Ectodermal cell (in vitro differentiated cells): ENCODE measurements around the gene RNF169.
"Not testable (repeated sequence)": the region's sequence is repeated elsewhere in the genome, so short reads cannot be mapped to it uniquely, and the experiment has no call there.

Experiments used
- H3K27ac ChIP-seq: 2 replicates; pipeline ENCODE4 v1.7.0; 2013; ENCODE audit warnings: mild to moderate bottlenecking, low read depth, low read length; ENCODE audit not compliant: insufficient read depth, poor library complexity, severe bottlenecking
- H3K27me3 ChIP-seq: 2 replicates; pipeline ENCODE4 v1.7.0; 2013; ENCODE audit warnings: mild to moderate bottlenecking, low read length; ENCODE audit not compliant: insufficient read depth, control insufficient read depth, poor library complexity, severe bottlenecking
- H3K36me3 ChIP-seq: one replicate; pipeline ENCODE4 v1.7.0; 2013; ENCODE audit warnings: low read length; ENCODE audit not compliant: control insufficient read depth, insufficient read depth
- H3K4me1 ChIP-seq: one replicate; pipeline ENCODE4 v1.7.0; 2013; ENCODE audit warnings: low read length; ENCODE audit not compliant: control insufficient read depth, insufficient read depth
- H3K4me3 ChIP-seq: 2 replicates; pipeline ENCODE4 v1.7.0; 2013; ENCODE audit warnings: low read depth, low read length, control low read depth; ENCODE audit not compliant: insufficient read depth
- H3K9me3 ChIP-seq: 2 replicates; pipeline ENCODE4 v1.7.0; 2013; ENCODE audit warnings: mild to moderate bottlenecking, low read length, moderate library complexity; ENCODE audit not compliant: control insufficient read depth
- WGBS, 2 experiments: methylation state at CpG; one replicate each; pipeline ENCODE4 v1.1.7; 2013; ENCODE audit warnings: missing lambda C conversion rate in 2 of 2; 5-methylcytosine and 5-hydroxymethylcytosine counted together

RNF169 gene

GRCh38 chr11:74819400-74819799, 70.8 kb downstream of the RNF169 start:
- Histone ChIP-seq H3K27ac (no peak overlapping the region), H3K4me1 (no peaks in the 10 kb centered on the region), H3K9me3 (no peaks in the 10 kb centered on the region), H3K4me3 (no peak overlapping the region), H3K27me3 (no peaks in the 10 kb centered on the region), H3K36me3 (peaks cover 4% of the 10 kb centered on the region)
- WGBS, 2 experiments: 100% methylated on average over 1 of the region's 1 CpG

GRCh38 chr11:74820763-74821162, 72.1 kb downstream of the RNF169 start:
- 92 to 93% methylated on average over 1 of the region's 1 CpG for WGBS, 2 experiments
- Histone ChIP-seq H3K9me3 (no peaks in the 10 kb centered on the region), H3K27me3 (no peaks in the 10 kb centered on the region), H3K4me1 (no peaks in the 10 kb centered on the region), H3K36me3 (peaks cover 5% of the 10 kb centered on the region), H3K4me3 (no peak overlapping the region), H3K27ac (no peak overlapping the region)

- no peaks in the 10 kb centered on the region for H3K4me1 ChIP-seq
- peaks cover 19% of the 10 kb centered on the region for H3K36me3 ChIP-seq
- H3K27me3 ChIP-seq: no peaks in the 10 kb centered on the region
- WGBS, 2 experiments: 93 to 94% methylated on average over 5 of the region's 5 CpGs
- no peak overlapping the region for H3K27ac ChIP-seq
- no peak overlapping the region for H3K4me3 ChIP-seq
- H3K9me3 ChIP-seq: peaks cover 3% of the 10 kb centered on the region
Measured at GRCh38 chr11:74822170-74822569, 73.5 kb downstream of the RNF169 start.

DNA sequence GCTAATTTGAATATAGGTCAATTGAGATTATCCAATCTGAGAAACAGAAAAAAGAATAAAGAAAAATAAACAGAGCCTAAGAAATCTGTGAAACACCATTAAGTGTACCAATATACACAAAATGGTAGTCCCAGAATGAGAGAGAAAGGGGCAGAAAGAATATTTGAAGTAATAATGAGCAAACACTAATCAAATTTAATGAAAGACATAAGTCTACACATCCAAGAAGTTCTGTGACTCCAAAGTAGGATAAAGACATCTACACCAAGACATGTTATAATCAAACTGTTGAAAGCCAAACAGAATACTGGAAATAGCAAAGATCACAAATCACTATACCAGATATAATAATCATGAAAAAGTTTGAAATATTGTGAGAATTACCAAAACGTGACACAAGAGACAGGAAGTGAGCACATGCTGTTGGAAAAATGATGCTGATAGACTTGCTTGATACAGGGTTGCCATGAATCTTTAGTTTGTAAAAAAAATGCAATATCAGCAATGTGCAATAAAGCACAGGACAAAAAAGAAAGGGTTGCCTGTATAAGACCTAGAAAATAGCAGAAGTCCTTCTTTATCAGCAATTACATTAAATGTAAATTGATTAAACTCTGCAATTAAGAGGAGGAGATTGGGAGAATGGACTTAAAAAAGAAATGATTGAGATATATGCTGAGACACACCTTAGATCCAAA, 75.8 kb downstream of the RNF169 start:
- no peaks in the 10 kb centered on the region for H3K27me3 ChIP-seq
- peaks cover 20% of the 10 kb centered on the region for H3K36me3 ChIP-seq
- no peaks in the 10 kb centered on the region for H3K4me1 ChIP-seq
- WGBS, 2 experiments: 81 to 90% methylated on average over 1 of the region's 1 CpG
- no peak overlapping the region for H3K27ac ChIP-seq
- H3K9me3 ChIP-seq: peaks cover 3% of the 10 kb centered on the region
- no peak overlapping the region for H3K4me3 ChIP-seq

- H3K27me3 ChIP-seq, H3K4me3 ChIP-seq, H3K4me1 ChIP-seq, H3K27ac ChIP-seq, H3K9me3 ChIP-seq: not testable (repeated sequence)
- WGBS, 2 experiments: 98 to 100% methylated on average over 2 of the region's 2 CpGs
- H3K36me3 ChIP-seq: peaks cover 20% of the 10 kb centered on the region
Measured at GRCh38 chr11:74825596-74825995, 76.9 kb downstream of the RNF169 start.

DNA sequence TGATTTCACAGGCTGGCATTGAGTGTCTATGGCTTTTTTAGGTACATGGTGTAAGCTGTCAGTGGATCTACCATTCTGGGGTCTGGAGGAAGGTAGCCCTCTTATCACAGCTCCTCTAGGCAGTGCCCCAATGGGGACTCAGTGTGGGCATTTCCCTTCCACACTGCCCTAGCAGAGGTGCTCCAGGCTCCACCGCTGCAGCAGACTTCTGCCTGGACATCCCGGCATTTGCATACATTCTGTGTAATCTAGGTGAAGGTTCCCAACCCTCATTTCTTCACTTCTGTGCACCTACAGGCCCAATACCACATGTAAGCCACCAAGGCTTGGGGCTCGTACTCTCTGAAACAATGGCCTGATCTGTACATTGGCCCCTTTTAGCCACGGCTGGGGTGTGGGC, 78.3 kb downstream of the RNF169 start:
- WGBS, 2 experiments: 94 to 96% methylated on average over 4 of the region's 4 CpGs
- peaks cover 20% of the 10 kb centered on the region for H3K36me3 ChIP-seq

GRCh38 chr11:74837191-74837590, 88.5 kb downstream of the RNF169 start:
- 100% methylated on average over 1 of the region's 1 CpG for WGBS, 2 experiments
- peaks cover 18% of the 10 kb centered on the region for H3K36me3 ChIP-seq

More for the DNA sequence above, 78.3 kb downstream of the RNF169 start:
- Histone ChIP-seq H3K4me3 (no peak overlapping the region), H3K27me3 (no peaks in the 10 kb centered on the region), H3K4me1 (no peaks in the 10 kb centered on the region), H3K27ac (no peak overlapping the region), H3K9me3 (peaks cover 3% of the 10 kb centered on the region)

GRCh38 chr11:74838188-74838587, 89.5 kb downstream of the RNF169 start:
- H3K9me3 ChIP-seq: no peaks in the 10 kb centered on the region
- 100% methylated on average over 1 of the region's 1 CpG for WGBS, 2 experiments
- peaks cover 18% of the 10 kb centered on the region for H3K36me3 ChIP-seq
- no peak overlapping the region for H3K4me3 ChIP-seq
- H3K4me1 ChIP-seq: no peaks in the 10 kb centered on the region
- H3K27ac ChIP-seq: no peak overlapping the region
- H3K27me3 ChIP-seq: no peaks in the 10 kb centered on the region

More at GRCh38 chr11:74837191-74837590, 88.5 kb downstream of the RNF169 start:
- Histone ChIP-seq H3K27ac (no peak overlapping the region), H3K9me3 (no peaks in the 10 kb centered on the region), H3K27me3 (no peaks in the 10 kb centered on the region), H3K4me3 (no peak overlapping the region), H3K4me1 (no peaks in the 10 kb centered on the region)

DNA sequence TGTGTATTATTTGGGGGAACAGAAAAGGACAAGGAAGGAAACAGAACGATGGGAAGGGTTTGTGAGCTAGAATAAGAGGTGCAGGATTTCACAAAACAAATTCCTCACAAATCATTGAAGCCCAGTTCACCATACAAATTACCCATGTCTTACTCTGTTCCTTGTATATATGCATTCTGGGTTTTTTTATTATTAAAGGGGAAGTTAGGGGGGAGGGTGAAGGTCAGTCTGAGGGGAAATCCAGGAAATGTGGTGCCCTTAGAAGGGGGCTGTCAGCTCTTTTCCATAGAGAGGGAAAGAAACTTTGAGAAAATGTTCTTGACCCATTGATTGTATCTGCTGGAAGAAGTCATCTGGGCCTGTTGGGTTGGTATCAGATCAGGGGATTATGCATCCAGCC, 90.8 kb downstream of the RNF169 start:
- no peaks in the 10 kb centered on the region for H3K27me3 ChIP-seq
- no peak overlapping the region for H3K4me3 ChIP-seq
- H3K4me1 ChIP-seq: no peaks in the 10 kb centered on the region
- no peaks in the 10 kb centered on the region for H3K9me3 ChIP-seq
- no peak overlapping the region for H3K27ac ChIP-seq
- peaks cover 21% of the 10 kb centered on the region for H3K36me3 ChIP-seq
- WGBS, 2 experiments: 100% methylated on average over 1 of the region's 1 CpG; no CpG with 5 or more reads in 1 of the 2 experiments

DNA sequence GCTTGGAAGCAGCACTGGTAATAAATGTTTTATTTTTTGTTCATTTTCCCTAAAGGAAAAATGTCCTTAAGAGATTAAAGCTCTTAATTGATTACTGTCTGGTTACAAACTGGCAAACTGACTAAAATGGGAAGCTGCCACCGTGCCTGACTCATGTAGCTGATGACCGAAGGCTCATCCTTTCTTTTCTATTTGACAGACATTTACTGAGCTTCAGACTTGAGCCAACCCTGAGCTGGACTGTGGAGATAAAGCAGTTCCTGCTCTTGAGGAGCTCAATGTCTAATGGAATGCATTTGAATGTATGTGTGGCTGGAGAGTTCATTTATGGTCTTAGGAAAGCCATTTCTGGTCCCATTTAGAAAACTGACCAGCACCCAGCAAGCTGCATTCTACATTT, 91.3 kb downstream of the RNF169 start:
- Histone ChIP-seq H3K4me1 (no peaks in the 10 kb centered on the region), H3K27ac (no peak overlapping the region), H3K9me3 (no peaks in the 10 kb centered on the region), H3K36me3 (peaks cover 21% of the 10 kb centered on the region), H3K27me3 (no peaks in the 10 kb centered on the region), H3K4me3 (no peak overlapping the region)
- WGBS, 2 experiments: 91 to 97% methylated on average over 2 of the region's 2 CpGs
